WI38 (cell line): ENCODE measurements around the gene NACAD.

Source experiments
- H3K4me3 ChIP-seq: 2 replicates; pipeline ENCODE4 v1.5.1; 2011; ENCODE audit warnings: low read depth, mild to moderate bottlenecking, control low read depth, low read length
- TF ChIP-seq, protein P1 (sequence below): IDR thresholded peaks from 2 replicates; pipeline ENCODE4 v1.5.1; 2012; ENCODE audit warnings: low read depth, mild to moderate bottlenecking, control low read depth, low read length

NACAD gene

GRCh38 chr7:45048748-45049147, 40.0 kb downstream of the NACAD start:
- H3K4me3 ChIP-seq = no peak overlapping the region
- TF ChIP-seq, protein P1, sequence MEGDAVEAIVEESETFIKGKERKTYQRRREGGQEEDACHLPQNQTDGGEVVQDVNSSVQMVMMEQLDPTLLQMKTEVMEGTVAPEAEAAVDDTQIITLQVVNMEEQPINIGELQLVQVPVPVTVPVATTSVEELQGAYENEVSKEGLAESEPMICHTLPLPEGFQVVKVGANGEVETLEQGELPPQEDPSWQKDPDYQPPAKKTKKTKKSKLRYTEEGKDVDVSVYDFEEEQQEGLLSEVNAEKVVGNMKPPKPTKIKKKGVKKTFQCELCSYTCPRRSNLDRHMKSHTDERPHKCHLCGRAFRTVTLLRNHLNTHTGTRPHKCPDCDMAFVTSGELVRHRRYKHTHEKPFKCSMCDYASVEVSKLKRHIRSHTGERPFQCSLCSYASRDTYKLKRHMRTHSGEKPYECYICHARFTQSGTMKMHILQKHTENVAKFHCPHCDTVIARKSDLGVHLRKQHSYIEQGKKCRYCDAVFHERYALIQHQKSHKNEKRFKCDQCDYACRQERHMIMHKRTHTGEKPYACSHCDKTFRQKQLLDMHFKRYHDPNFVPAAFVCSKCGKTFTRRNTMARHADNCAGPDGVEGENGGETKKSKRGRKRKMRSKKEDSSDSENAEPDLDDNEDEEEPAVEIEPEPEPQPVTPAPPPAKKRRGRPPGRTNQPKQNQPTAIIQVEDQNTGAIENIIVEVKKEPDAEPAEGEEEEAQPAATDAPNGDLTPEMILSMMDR = no peak

DNA sequence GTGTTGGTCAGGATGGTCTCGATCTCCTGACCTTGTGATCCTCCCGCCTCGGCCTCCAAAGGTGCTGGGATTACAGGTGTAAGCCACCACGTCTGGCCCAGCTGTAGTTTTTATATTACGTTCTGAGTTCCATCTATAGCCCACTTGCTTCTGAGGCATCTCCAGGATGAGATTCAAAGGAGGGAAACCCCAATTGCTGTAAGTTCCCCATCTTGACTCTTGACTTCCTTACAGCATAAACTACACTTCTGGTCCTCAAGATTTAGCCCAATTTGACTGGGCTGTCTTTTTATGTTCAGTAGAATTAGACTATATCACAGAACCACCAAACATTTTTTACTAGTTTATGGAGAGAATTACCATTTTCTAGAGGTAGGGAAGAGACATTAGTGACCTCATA, 44.4 kb downstream of the NACAD start:
- H3K4me3 ChIP-seq = no peak overlapping the region
- TF ChIP-seq, protein P1 = no peak

- H3K4me3 ChIP-seq = no peak overlapping the region
- TF ChIP-seq, protein P1 = no peak
Observed at GRCh38 chr7:45039106-45039505, 49.7 kb downstream of the NACAD start.

GRCh38 chr7:45037876-45038275, 50.9 kb downstream of the NACAD start:
- TF ChIP-seq, protein P1 = no peak
- no peak overlapping the region for H3K4me3 ChIP-seq

DNA sequence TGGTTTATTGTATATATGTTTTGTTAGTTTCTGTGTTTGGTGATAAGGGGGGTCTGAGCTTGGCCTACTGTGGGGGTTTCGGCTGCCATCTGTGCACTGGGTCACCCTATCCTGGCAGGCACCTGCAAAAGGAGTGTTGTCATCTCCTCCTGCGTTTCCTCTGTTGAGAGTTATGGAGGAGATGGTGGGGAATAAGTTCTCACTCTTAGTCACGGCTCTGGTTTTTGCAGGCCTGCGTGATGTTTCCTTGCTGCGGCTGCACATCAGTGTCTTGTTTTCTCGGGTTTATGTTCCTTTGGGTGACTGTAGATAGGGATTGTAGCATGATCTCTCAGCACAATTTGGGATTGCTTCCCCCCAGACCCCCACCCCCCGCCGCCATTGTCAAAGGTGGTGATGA, 52.0 kb downstream of the NACAD start:
- no peak overlapping the region for H3K4me3 ChIP-seq
- TF ChIP-seq, protein P1 = no peak

DNA sequence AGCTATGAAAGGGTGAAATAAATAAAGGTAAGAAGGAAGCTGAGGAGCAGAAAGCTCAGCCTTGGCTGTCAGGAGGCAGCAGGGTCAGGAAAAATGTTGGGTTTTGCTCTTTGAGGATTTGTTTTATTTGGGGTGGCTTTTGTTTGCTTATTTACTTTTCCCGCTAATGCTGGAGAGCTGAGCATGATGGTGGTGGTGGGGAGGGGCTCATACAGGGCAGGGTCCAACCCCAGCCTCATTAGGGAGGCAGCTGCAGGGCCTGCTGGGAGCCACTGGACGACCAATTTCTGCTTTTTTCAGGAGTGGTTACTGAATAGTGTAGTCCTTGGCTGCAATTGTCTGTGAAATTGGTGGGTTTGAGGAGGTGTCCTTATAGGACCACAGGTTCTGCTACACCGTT, 52.5 kb downstream of the NACAD start:
- TF ChIP-seq, protein P1 = no peak
- H3K4me3 ChIP-seq = no peak overlapping the region

GRCh38 chr7:45035893-45036292, 52.9 kb downstream of the NACAD start:
- H3K4me3 ChIP-seq = no peak overlapping the region
- TF ChIP-seq, protein P1 = no peak
